Ammon's horn (tissue), 1 donor: ENCODE data around the gene PAX7.

Source experiments
- DNase-seq: peaks from one replicate; pipeline ENCODE4 v3.0.0-alpha.2; 2016; ENCODE audit warnings: low spot score

The PAX7 gene

GRCh38 chr1:18618546-18619466 lies 11.8 kb upstream of the PAX7 start:
- no peak for DNase-seq

- no peak for DNase-seq
Observed at GRCh38 chr1:18619467-18619835, 11.2 kb upstream of the PAX7 start.

GRCh38 chr1:18628511-18628910 lies 2.1 kb upstream of the PAX7 start:
- no peak for DNase-seq

- DNase-seq, result no peak
Observed at GRCh38 chr1:18629659-18630510, 761 bp upstream of the PAX7 start.

GRCh38 chr1:18631496-18632217 lies 1.0 kb downstream of the PAX7 start:
- no peak for DNase-seq

- DNase-seq, result no peak
Observed at GRCh38 chr1:18632218-18632588, 1.6 kb downstream of the PAX7 start.

GRCh38 chr1:18632783-18633421 lies 2.3 kb downstream of the PAX7 start:
- DNase-seq, result no peak

- DNase-seq, result no peak
Observed at GRCh38 chr1:18633422-18634155, 2.9 kb downstream of the PAX7 start.

GRCh38 chr1:18634276-18634675 lies 3.6 kb downstream of the PAX7 start:
- no peak for DNase-seq

- no peak for DNase-seq
Observed at GRCh38 chr1:18635070-18635577, 4.5 kb downstream of the PAX7 start.

GRCh38 chr1:18635891-18636595 lies 5.4 kb downstream of the PAX7 start:
- no peak for DNase-seq

- no peak for DNase-seq
Observed at GRCh38 chr1:18636596-18637508, 6.2 kb downstream of the PAX7 start.

GRCh38 chr1:18637511-18637960 lies 6.9 kb downstream of the PAX7 start:
- DNase-seq, result no peak

GRCh38 chr1:18637962-18638834 lies 7.6 kb downstream of the PAX7 start:
- DNase-seq, result no peak

GRCh38 chr1:18638835-18639364 lies 8.3 kb downstream of the PAX7 start:
- no peak for DNase-seq

GRCh38 chr1:18639368-18640055 lies 8.9 kb downstream of the PAX7 start:
- DNase-seq, result no peak
